ENCODE measurements around the gene COA1. TPM values are rescaled to one million over a fixed set of nuclear protein-coding genes. Genes with fewer than 3 reads are reported as not detected.

Gene COA1
- total and polyA plus RNA-seq, 9 of the 15 experiments (the other 6 are each of a cell fraction or from before 2014, with no cell fraction given): 98.9 to 463 (median 181) TPM

- no peak for TF ChIP-seq CHD7 (IDR thresholded peaks at IDR 0.05; ENCODE audit: low read depth, low read length)
- TF ChIP-seq NFE2L1 (tag; IDR thresholded peaks at IDR 0.05; ENCODE audit: borderline replicate concordance, low read depth): no peak
- peak; percentile 88 for TF ChIP-seq MTA3 (IDR thresholded peaks at IDR 0.05; ENCODE audit: borderline replicate concordance)
- TF ChIP-seq SRF (CRISPR knock-in tag; IDR thresholded peaks at IDR 0.05): peak in 1 of 2 experiments; percentile 14; a peak in 1 of 4 replicates
- TF ChIP-seq ELF2 (CRISPR knock-in tag; IDR thresholded peaks at IDR 0.05): no peak
- TF ChIP-seq ZBTB17 (CRISPR knock-in tag; IDR thresholded peaks at IDR 0.05): no peak; the same call in 1 of the 2 replicates
- peak; percentile 37; the same call in 1 of the 2 replicates for TF ChIP-seq HMGXB4 (CRISPR knock-in tag; IDR thresholded peaks at IDR 0.05)
- TF ChIP-seq FOXJ2 (tag; IDR thresholded peaks at IDR 0.05): no peak
- TF ChIP-seq ZMIZ1 (IDR thresholded peaks at IDR 0.05; ENCODE audit: low read depth in 2 of 2, low read length in 2 of 2): no peak; a peak in 1 of 4 replicates
Observed at GRCh38 chr7:43729214-43729923, at the start of gene COA1 (continued).
